H9 (cell line): ENCODE measurements around the gene HMOX2. TPM values are rescaled to one million over a fixed set of nuclear protein-coding genes. Genes with fewer than 3 reads are reported as not detected.
A peak's percentile ranks its signal among the peaks of the same experiment; 100 is the strongest.

Source experiments
- DNase-seq: peaks from one replicate; pipeline ENCODE4 v3.0.0-alpha.2; 2017
- H2AFZ ChIP-seq: one replicate; pipeline ENCODE4 v1.6.1; 2013; ENCODE audit warnings: mild to moderate bottlenecking, low read length, control low read depth, moderate library complexity
- H2AK5ac ChIP-seq: 2 replicates; pipeline ENCODE4 v1.6.1; 2013; ENCODE audit warnings: low read length, control low read depth, mixed read lengths; ENCODE audit not compliant: insufficient read length
- H2BK120ac ChIP-seq: one replicate; pipeline ENCODE4 v1.6.1; 2013; ENCODE audit warnings: low read depth, mild to moderate bottlenecking, low read length, control low read depth, inconsistent platforms; ENCODE audit not compliant: poor library complexity, severe bottlenecking
- H2BK12ac ChIP-seq: 2 replicates; pipeline ENCODE4 v1.6.1; 2013; ENCODE audit warnings: low read length, control low read depth, mixed read lengths, low read depth; ENCODE audit not compliant: insufficient read length
- H2BK15ac ChIP-seq: 2 replicates; pipeline ENCODE4 v1.6.1; 2013; ENCODE audit warnings: low read depth, low read length, control low read depth
- H2BK20ac ChIP-seq: one replicate; pipeline ENCODE4 v1.6.1; 2013; ENCODE audit warnings: low read depth, mild to moderate bottlenecking, low read length, control low read depth, inconsistent platforms; ENCODE audit not compliant: poor library complexity, severe bottlenecking
- H2BK5ac ChIP-seq: 2 replicates; pipeline ENCODE4 v1.6.1; 2013; ENCODE audit warnings: low read length, control low read depth, mixed read lengths; ENCODE audit not compliant: insufficient read length
- H3K14ac ChIP-seq: 2 replicates; pipeline ENCODE4 v1.6.1; 2013; ENCODE audit warnings: low read length, control low read depth; ENCODE audit not compliant: insufficient read depth
- H3K18ac ChIP-seq: 2 replicates; pipeline ENCODE4 v1.6.1; 2013; ENCODE audit warnings: low read depth, mild to moderate bottlenecking, mixed read lengths, low read length, control low read depth; ENCODE audit not compliant: insufficient read length
- H3K23ac ChIP-seq: 2 replicates; pipeline ENCODE4 v1.6.1; 2013; ENCODE audit warnings: low read length, control low read depth, mixed read lengths, low read depth; ENCODE audit not compliant: insufficient read length
- H3K23me2 ChIP-seq: 2 replicates; pipeline ENCODE4 v1.6.1; 2013; ENCODE audit warnings: low read depth, mild to moderate bottlenecking, mixed read lengths, low read length, control low read depth; ENCODE audit not compliant: insufficient read length, poor library complexity, severe bottlenecking
- H3K27ac ChIP-seq: 2 replicates; pipeline ENCODE4 v1.5.1; 2013; ENCODE audit warnings: low read length, control low read depth, mixed read lengths, low read depth; ENCODE audit not compliant: insufficient read length
- H3K27me3 ChIP-seq: 2 replicates; pipeline ENCODE4 v1.6.1; 2013; ENCODE audit warnings: low read length, control low read depth, inconsistent platforms; ENCODE audit not compliant: insufficient read depth
- H3K4ac ChIP-seq: 2 replicates; pipeline ENCODE4 v1.6.1; 2013; ENCODE audit warnings: low read depth, mild to moderate bottlenecking, control low read depth, inconsistent platforms, low read length, moderate library complexity
- H3K4me1 ChIP-seq: 2 replicates; pipeline ENCODE4 v1.6.1; 2013; ENCODE audit warnings: low read length, control low read depth, inconsistent platforms; ENCODE audit not compliant: insufficient read depth
- H3K4me2 ChIP-seq: 2 replicates; pipeline ENCODE4 v1.6.1; 2013; ENCODE audit warnings: low read length, control low read depth, mixed read lengths; ENCODE audit not compliant: insufficient read length, insufficient read depth
- H3K56ac ChIP-seq: 2 replicates; pipeline ENCODE4 v1.6.1; 2013; ENCODE audit warnings: low read depth, mild to moderate bottlenecking, mixed read lengths, low read length, control low read depth; ENCODE audit not compliant: insufficient read length
- H3K79me1 ChIP-seq: 2 replicates; pipeline ENCODE4 v1.6.1; 2013; ENCODE audit warnings: low read depth, mild to moderate bottlenecking, moderate library complexity, low read length, control low read depth, inconsistent platforms; ENCODE audit not compliant: insufficient read depth, poor library complexity, severe bottlenecking
- H3K79me2 ChIP-seq: 2 replicates; pipeline ENCODE4 v1.6.1; 2013; ENCODE audit warnings: low read length, control low read depth, inconsistent platforms; ENCODE audit not compliant: insufficient read depth
- H3K9ac ChIP-seq: 2 replicates; pipeline ENCODE4 v1.6.1; 2013; ENCODE audit warnings: low read length, control low read depth, mixed read lengths; ENCODE audit not compliant: insufficient read length; ENCODE audit errors: extremely low read depth
- H3K9me3 ChIP-seq: one replicate; pipeline ENCODE4 v1.6.1; 2013; ENCODE audit warnings: low read depth, low read length, inconsistent platforms; ENCODE audit not compliant: control insufficient read depth
- H3T11ph ChIP-seq: one replicate; pipeline ENCODE4 v1.6.1; 2013; ENCODE audit warnings: mild to moderate bottlenecking, low read length, control low read depth, inconsistent platforms
- H4K20me1 ChIP-seq: one replicate; pipeline ENCODE4 v1.6.1; 2013; ENCODE audit not compliant: control insufficient read depth, insufficient read length, insufficient read depth
- H4K5ac ChIP-seq: 2 replicates; pipeline ENCODE4 v1.6.1; 2013; ENCODE audit warnings: low read depth, mild to moderate bottlenecking, mixed read lengths, low read length, control low read depth; ENCODE audit not compliant: insufficient read length
- H4K8ac ChIP-seq: replicated peaks from 2 replicates; pipeline ENCODE4 v1.6.1; 2013; ENCODE audit warnings: low read length, control low read depth, mixed read lengths, low read depth; ENCODE audit not compliant: insufficient read length
- H4K91ac ChIP-seq: 2 replicates; pipeline ENCODE4 v1.6.1; 2013; ENCODE audit warnings: low read depth, mild to moderate bottlenecking, moderate library complexity, mixed read lengths, low read length, control low read depth; ENCODE audit not compliant: insufficient read length
- H3K27ac Mint-ChIP-seq, 3 experiments: 2 replicates in 2 of 3; 3 replicates in 1 of 3; pipeline ENCODE4 v1.8.0; 2020 to 2021; ENCODE audit warnings: mixed read lengths in 3 of 3, mild to moderate bottlenecking in 1 of 3, moderate library complexity in 1 of 3
- H3K27me3 Mint-ChIP-seq: 2 replicates; pipeline ENCODE4 v1.8.0; 2021; ENCODE audit warnings: low read depth, mild to moderate bottlenecking, moderate library complexity, mixed read lengths
- H3K36me3 Mint-ChIP-seq, 3 experiments: 2 replicates in 2 of 3; 3 replicates in 1 of 3; pipeline ENCODE4 v1.8.0; 2020 to 2021; ENCODE audit warnings: low read depth in 3 of 3, mixed read lengths in 3 of 3; ENCODE audit not compliant: insufficient read depth in 1 of 3
- H3K4me1 Mint-ChIP-seq, 2 experiments: 2 replicates each; pipeline ENCODE4 v1.8.0; 2020; ENCODE audit warnings: mixed read lengths in 2 of 2
- H3K4me3 Mint-ChIP-seq, 2 experiments: 2 replicates in 1 of 2; 3 replicates in 1 of 2; pipeline ENCODE4 v1.8.0; 2020 to 2021; ENCODE audit warnings: mild to moderate bottlenecking in 2 of 2, mixed read lengths in 2 of 2, moderate library complexity in 1 of 2
- H3K9me3 Mint-ChIP-seq, 2 experiments: 2 replicates in 1 of 2; 3 replicates in 1 of 2; pipeline ENCODE4 v1.8.0; 2020; ENCODE audit warnings: mild to moderate bottlenecking in 2 of 2, mixed read lengths in 2 of 2, moderate library complexity in 1 of 2
- CTCF ChIP-seq: fragments of 200-600 bp; sonication (generic); conservative IDR thresholded peaks from 3 replicates; pipeline ENCODE4 v1.8.0; 2021; ENCODE audit warnings: antibody characterized with exemption, mild to moderate bottlenecking
- WGBS: extraction: QIAGEN DNeasy Blood & Tissue Kit; methylation state at CpG from one replicate; pipeline ENCODE4 v1.1.7; 2013; ENCODE audit warnings: missing lambda C conversion rate, low lambda C conversion rate, mixed read lengths; ENCODE audit not compliant: insufficient read length; ENCODE audit errors: extremely low coverage; 5-methylcytosine and 5-hydroxymethylcytosine counted together
- total RNA-seq: library from RNA; stranded (reverse); gene quantifications from 2 replicates; pipeline ENCODE4 v1.2.1, GENCODE V29; 2021

Gene HMOX2
- total RNA-seq, 1 experiment from 2014 or later = 44.4 TPM

- Histone ChIP-seq H4K20me1 (no peaks in the 10 kb centered on the region), H3K27me3 (no peaks in the 10 kb centered on the region), H3K23ac (no peak overlapping the region), H3K56ac (no peak overlapping the region), H4K8ac (no peak overlapping the region), H2BK20ac (no peak overlapping the region), H3T11ph (no peak overlapping the region), H4K5ac (no peak overlapping the region), H2AK5ac (no peak overlapping the region), H3K23me2 (no peaks in the 10 kb centered on the region), H2BK120ac (no peak overlapping the region), H3K14ac (no peak overlapping the region), H3K79me1 (no peaks in the 10 kb centered on the region), H2AFZ (no peak overlapping the region), H3K4ac (no peak overlapping the region), H2BK12ac (no peak overlapping the region), H3K4me2 (no peak overlapping the region), H2BK15ac (no peak overlapping the region), H4K91ac (no peak overlapping the region), H3K79me2 (no peaks in the 10 kb centered on the region), H3K18ac (no peak overlapping the region), H3K9me3 (no peaks in the 10 kb centered on the region), H3K4me1 (no peaks in the 10 kb centered on the region), H2BK5ac (no peak overlapping the region), H3K9ac (no peak overlapping the region), H3K27ac (no peak overlapping the region)
- Mint-ChIP-seq H3K36me3 (peaks cover 18 to 59% (median 56%) of the 10 kb centered on the region in 3 experiments; a peak in 6 of 7 replicates), H3K27ac (peak overlapping the region in 2 of 3 experiments; percentile 72 to 86; a peak in 4 of 7 replicates), H3K27me3 (no peaks in the 10 kb centered on the region; the same call in 1 of the 2 replicates), H3K4me1 (peaks cover 10 to 20% of the 10 kb centered on the region in 2 experiments), H3K4me3 (no peak overlapping the region), H3K9me3 (no peaks in the 10 kb centered on the region)
- TF ChIP-seq CTCF = no peak
- no CpG with 5 or more reads among the region's 22 CpGs for WGBS
- no peak for DNase-seq
Observed at GRCh38 chr16:4463522-4464163, 12.6 kb upstream of the HMOX2 start.
